Stimulated activated CD4-positive, alpha-beta T cell treated with anti-CD3 and anti-CD28 coated beads, Interleukin-15, amount 100 ng/mL, for 24 hours (primary cell): ENCODE data around the gene AP2A2.
"Not testable (repeated sequence)": the region's sequence is repeated elsewhere in the genome, so short reads cannot be mapped to it uniquely, and the experiment has no call there.

Experiments
- DNase-seq: peaks from one replicate; pipeline ENCODE4 v3.0.0-alpha.2; 2020

AP2A2 gene

DNA sequence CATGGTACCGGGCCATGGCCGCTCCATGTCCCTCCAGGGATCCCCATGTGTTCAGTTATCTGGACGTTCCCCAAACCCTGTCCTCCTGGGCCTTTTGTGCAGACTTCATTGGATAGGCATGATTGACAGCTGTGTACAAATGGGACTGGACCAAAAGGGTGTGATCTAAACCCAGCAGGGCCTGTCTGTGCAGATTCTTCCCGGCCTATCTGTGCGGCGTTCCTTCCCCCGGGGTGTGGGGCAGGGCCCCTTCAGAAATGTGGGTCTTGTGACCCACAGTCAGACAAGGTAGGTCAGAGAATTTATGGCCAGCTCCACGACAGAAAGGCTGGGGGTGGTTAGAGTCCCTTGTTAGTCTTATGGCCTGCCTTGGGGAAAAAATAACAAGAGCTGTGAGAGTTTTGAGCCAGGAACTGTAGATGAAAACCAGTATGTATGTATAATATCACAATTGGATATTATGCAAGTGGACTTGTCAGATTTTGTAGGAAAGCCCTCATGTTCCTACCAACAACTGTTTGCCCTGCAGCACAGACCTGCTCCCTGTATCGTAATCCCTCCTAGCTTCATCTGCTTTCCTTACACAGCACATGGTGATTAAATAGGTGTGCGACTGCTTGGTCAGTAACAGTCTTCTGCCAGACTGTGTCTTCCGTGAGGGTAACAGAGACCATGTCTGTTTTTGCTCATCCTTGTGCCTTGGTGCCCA, 31.7 kb downstream of the AP2A2 start:
- DNase-seq: no peak

DNA sequence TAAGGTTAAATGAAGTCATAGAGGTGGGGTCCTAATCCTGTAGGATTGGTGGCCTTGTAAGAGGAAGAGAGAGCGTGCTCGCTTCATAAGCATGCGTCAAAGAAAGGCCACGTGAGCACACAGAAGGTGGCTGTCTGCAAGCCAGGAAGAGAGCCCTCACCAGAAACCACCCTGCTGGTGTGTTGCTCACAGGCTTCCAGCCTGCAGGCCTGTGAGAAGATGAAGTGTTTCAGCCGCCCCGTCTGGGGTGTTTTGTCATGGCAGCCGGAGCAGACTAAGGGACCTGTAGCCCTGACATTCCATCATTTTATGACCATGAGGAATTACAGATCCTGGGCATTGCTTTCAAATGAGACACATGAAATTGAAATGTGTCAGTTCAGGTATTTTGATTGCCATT, 32.4 kb downstream of the AP2A2 start:
- DNase-seq: no peak

DNA sequence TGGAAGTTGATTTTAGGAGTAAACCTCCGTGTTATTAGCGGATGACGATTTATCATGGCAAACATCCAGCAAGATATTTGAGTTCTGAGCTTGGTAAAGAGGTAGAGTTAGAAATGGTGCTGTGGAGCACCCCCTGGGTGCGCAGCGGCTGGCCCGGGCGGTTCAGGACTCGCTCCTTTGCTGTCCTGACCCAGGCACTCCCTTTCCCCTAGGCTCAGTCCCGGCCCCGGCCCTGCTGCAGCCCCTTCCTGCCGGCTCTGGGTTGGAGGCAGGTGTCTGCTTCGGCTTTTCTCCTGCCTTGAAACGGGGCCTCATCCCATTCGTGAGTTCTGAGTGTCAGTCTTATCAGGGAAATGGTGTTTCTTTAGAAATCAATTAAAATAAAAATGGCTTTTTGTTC, 33.4 kb downstream of the AP2A2 start:
- DNase-seq: no peak

DNA sequence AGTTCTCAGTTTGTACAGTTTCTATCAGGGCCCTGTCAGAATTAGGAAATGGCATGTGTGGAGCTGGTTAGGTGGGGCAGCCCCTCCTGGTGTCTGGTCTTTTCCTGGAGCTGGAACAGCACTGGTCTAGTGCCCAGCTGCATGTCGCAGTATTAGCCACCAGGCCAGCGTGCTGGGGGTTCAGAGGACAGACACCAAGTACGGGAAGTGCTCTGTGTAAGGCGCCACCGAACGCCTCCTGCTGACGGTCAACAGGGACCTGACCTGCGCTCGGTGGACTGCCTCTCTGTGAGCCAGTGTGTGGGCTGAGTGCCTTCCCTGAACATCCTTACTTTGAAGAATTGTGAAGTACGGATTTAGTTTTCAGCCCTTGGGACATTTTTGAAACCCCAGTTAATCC, 33.9 kb downstream of the AP2A2 start:
- no peak for DNase-seq

DNA sequence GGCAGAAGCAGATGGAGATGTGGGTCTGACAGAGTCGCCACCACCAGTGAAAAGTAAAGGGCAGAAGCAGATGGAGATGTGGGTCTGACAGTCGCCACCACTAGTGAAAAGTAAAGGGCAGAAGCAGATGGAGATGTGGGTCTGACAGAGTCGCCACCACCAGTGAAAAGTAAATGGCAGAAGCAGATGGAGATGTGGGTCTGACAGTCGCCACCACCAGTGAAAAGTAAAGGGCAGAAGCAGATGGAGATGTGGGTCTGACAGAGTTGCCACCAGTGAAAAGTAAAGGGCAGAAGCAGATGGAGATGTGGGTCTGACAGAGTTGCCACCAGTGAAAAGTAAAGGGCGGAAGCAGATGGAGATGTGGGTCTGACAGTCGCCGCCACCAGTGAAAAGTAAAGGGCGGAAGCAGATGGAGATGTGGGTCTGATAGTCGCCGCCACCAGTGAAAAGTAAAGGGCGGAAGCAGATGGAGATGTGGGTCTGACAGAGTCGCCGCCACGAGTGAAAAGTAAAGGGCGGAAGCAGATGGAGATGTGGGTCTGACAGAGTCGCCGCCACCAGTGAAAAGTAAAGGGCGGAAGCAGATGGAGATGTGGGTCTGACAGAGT, 35.7 kb downstream of the AP2A2 start:
- not testable (repeated sequence) for DNase-seq

DNA sequence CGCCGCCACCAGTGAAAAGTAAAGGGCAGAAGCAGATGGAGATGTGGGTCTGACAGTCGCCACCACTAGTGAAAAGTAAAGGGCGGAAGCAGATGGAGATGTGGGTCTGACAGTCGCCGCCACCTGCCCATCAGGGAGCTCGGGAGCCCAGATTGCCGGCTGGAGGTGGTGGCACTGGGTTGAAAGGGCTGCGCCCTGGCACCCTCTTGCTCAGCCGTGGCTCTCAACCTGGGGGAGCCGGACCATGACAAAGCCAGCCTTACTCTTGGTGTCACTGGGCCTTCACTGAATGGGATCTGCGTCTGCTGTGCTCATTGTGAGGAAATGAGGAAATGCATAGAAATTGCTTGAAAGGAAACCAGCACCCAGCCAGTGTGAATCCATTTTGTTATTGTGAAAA, 36.3 kb downstream of the AP2A2 start:
- DNase-seq: no peak

DNA sequence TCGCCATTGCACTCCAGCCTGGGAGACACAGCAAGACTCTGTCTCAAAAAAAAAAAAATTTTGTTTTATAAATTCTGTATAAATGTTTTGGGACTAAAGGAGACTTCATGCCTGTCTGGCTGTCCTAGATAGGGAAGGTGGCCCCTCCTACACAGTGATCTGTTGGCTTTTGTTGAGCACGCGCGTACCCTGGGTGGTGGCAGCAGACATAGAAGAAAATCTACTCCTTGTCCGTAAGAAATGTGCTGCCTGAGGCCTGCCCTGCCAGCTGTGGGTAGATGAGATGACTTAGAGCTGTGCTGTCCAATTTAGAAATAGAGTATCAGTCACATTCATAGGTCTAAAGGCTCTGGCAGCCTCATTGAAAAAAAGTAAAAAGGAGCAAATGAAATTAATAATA, 37.0 kb downstream of the AP2A2 start:
- DNase-seq: no peak

DNA sequence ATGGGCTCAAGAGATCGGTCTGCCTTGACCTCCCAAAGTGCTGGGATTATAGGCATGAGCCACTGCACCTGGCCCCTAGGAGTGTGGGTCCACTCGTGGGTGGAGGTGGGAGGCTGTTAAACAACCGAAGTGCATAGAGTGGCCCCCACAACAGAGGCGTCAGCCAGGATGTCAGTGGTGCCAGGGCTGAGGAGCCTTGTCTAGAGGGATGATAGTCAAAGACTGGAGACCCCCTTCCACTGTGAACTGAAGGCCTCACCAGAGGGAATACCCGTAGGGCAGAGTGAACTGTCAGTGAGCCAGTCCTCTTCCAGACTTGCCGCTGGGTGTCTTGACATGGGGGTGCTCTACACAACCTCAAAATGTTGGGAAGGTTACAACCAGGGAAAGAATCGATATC, 38.2 kb downstream of the AP2A2 start:
- no peak for DNase-seq

DNA sequence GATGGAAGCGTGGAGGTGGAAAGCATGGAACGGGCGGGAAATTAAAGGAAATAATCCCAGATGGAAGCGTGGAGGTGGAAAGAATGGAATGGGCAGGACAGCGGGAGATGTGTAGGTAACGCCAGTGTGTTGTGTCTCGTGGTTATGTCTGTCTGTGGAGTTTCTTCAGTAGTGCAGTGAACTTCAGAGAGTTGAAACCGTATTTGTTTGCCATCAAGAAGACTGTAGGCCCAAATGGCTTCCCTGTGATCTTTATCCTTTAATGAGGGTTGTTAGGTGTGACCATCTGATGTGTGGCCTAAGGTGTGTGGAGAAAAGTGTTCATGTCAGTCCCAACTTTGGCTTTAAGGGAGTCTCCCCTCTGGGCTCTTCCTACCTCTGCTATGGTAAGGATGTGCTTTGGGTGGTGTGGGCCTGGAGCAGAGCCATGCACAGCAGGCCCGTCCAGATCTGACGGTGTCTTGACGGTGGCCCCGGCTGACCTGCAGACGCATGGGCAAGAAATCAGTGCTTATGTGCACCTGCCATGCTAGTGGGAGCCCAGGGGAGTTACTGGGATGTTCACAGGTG, 39.6 kb downstream of the AP2A2 start:
- DNase-seq: no peak

DNA sequence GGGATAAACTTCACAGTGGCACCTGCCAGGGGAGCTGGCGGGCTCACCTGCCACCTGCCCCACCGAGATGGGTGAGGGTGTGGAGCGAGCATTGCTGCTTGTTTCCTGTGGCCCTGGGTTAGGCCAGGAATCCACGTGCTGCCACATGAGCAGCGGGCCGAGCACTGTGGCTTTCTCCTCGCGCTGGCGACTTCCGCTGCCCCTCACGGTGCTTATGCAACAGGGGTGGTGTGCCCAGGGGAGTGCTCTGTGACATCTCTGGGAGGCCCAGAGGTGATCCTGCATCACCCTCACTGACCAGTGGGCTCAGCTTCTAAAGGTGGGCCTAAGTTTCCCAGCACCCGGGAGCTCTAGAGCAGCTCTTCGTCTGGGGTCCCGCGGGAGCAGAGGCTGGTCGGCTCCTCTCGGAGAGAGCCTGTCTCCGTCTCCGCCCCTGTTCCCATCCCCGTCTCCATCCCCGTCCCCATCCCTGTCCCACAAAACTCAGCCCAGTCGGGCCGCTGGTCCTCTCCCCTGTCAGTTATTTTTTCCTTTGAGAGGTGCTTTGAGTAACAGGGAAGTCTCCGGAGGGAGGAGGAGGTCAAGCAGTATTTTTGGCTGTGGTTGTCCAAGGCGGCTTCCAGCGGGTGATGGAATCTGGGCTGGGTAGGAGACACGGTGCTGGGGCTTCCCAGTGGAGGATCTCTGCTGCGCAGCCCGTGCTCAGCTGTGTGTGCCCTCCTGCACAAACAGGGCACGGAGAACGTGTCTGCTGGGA, 42.5 kb downstream of the AP2A2 start:
- DNase-seq: no peak

DNA sequence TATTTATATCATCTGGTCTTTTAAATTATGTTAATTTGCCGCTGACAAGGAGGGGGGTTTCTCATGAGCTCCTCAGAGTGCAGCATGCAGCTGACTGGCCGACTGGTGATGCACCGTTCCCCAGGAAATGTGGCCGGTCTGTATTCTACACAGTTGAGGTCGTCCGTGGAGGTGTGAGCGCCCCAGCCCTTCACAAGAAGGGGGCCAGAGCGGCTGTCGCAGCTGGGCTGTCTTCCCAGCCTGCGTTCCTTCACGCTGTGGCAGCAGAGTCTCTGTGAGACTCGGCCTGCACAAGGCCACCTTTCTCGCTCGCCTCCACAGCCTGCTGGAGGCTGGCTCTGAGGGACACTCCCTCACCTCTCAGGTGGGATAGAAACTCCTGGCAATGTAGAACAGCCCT, 43.2 kb downstream of the AP2A2 start:
- DNase-seq: no peak

DNA sequence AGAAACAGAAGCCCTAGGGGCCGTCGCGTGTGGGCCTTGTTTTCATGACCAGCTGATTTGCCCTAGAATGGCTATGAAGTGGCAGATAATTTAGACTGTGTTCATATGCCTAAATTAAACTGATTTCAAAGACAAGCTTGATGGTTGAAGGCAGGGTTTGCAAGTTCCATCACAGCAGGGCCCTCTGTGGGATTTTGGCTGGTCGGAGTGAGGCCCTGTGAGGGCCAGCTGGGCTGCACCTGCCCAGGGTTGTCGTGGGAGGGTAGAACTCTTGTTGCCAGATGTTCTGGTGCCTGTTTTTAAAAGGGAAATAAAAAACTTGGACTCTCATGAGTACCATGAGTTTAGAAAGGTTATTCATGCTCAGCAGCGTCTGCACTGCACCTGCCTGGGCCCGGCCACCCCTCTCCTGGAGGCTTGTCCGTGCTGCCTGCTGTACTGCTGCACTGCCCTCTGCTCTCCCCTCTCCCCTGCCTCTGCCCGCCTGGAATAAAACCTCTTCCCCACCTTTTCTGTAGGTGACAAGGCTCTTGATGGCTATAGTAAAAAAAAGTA, 44.1 kb downstream of the AP2A2 start:
- DNase-seq: no peak

DNA sequence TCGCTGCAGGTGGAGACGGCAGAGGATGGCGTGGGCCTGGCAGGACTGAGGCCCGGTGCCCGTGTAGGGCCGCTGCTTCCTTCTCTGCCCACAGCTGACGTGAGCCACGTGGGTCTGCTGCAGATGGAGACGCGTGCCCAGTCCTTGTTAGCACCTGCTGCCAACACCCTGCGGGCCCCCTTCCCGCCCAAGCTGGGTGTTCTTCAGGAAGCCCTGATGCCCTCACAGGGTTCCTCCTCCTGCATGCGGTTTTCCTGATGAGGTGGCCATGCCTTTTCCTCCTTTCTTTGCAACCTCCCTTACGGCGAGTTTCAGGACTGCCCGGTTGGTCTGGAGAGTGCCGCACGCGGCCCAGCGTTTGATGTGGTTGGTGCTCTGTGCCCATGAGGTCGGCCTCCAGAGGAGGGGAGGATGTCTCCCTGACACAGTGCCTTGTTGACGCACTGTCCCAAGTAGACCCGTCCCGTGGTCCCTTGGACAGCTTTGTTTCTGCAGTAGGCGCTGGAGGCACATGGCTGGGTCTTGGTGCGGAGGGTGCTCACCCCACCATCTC, 44.7 kb downstream of the AP2A2 start:
- DNase-seq: peak; percentile 12

DNA sequence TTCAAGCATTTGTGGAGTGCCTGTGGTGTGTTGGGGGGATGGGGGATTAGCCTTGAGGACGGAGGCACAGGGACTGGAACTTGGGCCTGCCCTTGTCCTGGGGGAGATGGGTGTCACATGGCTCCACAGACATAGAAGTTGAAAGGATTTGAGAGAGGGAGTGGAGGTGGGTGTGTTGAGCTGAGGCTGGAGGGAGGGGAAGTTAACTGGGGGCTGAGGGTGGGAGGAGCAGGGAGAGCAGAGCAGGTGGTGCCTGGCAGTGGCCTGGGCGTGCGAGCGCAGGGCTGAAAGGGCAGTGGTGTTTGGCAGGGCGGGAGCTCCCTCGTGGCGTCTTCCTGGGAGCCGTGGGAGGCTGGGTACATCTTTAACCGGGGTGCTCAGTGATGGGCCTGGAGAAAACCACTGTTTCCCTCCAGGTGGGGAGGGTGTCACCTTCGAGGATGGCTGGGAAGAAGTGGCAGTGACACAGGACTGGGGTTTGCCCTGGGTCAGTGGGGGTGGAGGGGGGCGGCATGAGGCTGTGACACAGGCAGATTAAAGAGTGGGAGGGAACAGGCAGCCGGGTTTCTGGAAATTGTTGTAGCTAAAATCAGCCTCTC, 45.5 kb downstream of the AP2A2 start:
- no peak for DNase-seq

DNA sequence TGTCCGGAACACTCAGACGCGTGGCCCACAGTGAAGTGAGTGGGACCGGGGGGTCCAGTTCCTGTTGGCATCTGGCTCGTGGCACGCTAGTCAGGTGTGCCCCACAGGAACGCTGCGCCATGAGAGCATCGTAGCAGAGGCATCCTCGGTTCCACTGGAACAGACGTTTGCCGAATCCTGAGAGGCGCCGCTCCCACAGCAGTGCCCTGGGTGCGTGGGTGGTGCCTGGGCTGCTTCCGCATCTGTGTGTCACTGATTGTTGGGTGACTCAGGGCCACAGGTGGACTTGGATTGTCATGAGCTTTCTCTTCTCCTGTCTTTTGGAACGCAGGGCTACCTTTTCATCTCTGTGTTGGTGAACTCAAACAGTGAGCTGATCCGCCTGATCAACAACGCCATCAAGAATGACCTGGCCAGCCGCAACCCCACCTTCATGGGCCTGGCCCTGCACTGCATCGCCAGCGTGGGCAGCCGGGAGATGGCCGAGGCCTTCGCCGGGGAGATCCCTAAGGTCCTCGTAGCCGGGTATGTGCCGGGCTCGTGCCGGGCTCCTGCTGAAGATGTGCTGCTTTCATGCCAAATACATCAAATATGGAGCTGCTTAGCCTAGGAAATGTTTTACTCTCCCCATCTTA, 46.2 kb downstream of the AP2A2 start:
- no peak for DNase-seq

DNA sequence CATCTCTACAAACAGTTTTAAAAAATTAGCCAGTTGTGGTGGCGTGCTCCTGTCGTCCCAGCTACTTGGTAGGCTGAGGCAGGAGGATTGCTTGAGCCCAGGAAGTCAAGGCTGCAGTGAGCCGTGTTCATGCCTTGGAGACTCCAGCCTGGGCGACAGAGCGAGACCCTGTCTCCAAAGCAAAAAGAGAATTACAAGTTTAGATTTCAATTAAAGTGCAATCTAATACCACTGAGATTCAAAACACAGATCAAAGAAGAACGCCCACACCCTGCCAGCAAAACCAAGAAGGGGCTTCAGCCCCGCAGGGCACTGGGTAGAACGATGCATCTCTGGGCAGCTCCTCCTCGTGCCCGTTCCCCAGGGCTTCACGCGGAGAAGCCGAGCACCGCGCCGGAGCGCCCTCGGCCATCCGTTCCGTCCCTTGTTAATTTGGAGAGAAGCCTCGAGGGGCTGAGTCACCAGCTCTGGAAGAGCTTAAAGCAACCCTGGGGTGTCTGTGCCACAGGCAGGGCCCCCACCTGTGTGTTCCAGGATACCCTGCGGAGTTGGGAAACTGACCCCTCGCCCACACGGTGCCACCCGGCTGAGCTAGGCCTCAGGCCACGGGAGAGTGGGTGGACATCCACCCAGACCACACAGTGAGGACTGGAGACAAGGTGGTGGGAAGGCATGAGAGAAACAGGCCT, 47.0 kb downstream of the AP2A2 start:
- DNase-seq: no peak

DNA sequence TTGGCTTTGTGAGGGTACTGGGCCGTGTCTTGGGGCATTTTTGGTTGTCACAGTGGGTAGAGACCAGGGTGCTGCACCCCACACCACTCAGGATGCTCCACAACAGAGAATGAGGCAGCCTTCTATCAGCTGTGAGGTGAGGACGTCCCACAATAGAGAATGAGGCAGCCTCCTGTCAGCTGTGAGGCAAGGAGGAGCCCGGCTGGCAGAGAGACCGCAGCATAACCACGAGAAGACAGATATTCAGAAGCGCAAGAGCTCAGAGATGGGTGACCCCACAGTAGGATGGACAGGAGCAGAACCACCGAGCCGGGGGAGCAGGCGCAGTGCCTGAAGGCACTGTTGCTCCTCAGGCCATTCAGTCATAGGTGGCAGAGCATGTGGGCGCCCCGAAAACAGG, 47.6 kb downstream of the AP2A2 start:
- DNase-seq: no peak

DNA sequence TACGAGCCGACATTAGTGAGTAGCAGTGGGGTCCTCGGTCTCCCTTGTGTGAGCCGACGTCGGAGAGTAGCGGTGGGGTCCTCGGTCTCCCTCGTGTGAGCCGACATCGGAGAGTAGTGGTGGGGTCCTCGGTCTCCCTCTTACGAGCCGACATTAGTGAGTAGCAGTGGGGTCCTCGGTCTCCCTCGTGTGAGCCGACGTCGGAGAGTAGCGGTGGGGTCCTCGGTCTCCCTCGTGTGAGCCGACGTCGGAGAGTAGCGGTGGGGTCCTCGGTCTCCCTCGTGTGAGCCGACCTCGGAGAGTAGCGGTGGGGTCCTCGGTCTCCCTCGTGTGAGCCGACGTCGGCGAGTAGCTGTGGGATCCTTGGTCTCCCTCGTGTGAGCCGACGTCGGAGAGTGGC, 49.7 kb downstream of the AP2A2 start:
- not testable (repeated sequence) for DNase-seq

DNA sequence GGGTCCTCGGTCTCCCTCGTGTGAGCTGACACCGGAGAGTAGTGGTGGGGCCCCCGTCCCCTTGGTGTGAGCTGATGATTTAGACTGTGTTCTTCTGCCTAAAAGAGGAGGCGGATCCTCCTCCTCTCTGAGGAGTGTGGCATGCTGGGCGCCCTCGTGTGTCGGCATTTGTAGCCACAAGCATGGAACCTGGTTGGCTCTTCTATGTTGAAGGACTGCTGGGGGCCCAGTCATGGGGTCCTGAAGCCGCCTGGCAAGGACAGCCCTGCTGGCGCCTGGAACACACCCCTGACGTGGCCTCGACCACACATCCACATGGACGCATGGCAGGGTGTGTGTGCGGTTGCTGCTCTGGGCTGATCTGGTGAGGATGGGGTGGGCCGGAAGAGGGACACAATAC, 50.2 kb downstream of the AP2A2 start:
- no peak for DNase-seq

DNA sequence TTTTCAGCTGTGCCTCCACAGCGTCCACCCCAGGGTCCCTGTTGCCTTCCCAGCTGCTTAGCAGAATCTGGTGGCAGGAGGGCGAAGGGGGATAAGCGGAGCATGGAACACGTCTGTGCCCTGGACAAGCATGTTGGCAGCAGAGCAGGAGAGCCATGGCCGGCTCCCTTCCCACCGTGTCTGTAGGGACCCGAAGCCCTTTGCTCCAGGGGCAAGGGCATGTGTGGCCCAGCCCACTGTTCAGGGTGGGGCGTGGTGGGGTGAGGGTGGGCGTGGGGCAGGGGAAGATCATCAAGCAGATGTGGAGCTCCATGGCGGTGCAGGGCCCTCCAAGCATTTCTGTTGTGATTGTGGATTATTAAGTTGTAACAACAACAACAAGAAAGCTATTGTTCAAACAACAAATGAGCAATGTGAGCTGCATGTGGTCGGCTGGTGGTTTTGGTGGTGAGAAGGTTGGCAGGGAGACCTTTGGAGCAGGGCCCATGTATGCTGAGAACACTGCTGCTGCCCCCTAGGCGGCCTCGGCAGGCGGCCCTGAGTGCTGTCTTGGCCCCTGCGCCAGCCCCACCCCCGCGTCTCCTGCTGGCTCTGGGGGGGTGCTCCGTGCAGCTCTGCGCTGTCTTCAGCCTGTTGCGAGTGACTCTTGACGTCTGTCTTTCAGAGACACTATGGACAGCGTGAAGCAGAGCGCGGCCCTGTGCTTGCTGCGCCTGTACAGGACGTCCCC, 50.9 kb downstream of the AP2A2 start:
- DNase-seq: peak; percentile 14
